ENCODE results near the gene GAPDHS.
A peak's percentile ranks its signal among the peaks of the same experiment; 100 is the strongest.

Gene GAPDHS

GRCh38 chr19:35556846-35557538 lies 23.7 kb downstream of the GAPDHS start:
- no peak for DNase-seq (ENCODE audit: low spot score)

DNA sequence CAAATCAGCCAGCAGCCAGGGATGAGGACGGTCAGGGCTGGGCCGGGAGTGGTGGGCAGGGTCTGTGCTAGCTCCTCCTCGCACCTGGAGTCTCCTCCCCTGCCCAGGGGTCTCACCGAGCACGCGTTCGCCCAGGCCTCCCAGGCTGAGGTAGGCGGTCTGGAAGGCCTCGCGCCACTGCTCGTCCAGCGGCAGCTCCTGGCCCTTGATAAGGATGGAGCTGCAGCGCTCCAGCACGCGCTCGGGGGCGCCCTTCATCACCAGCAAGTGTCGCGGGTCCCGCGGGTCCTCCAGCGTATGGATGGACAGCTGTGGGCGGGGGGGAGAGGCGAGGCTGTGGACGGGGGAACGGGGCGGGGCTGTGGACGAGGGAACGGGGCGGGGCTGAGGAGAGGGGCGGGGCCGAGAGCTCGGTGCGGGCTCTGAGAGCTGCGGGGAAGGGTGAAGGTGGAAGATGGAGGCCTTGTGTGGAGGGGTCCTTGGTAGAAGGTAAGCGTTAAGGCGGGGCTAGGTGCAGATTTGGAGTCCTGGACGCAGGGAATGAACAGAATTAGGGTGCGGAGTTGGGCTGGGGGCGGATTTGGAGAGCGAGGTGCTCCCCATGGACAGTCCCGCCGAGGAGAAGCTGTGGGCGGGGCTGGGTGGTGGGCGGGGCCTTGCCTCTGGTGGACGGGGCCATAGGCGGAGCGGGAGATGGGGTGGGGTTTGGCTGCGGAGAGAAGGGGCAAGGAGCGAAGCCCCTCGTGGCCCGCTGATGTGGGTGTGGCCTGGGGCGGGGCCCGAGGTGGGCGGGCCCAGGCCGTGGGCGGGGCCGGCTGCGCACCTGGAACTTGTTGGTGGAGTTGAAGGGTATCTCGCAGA lies 24.5 kb downstream of the GAPDHS start:
- DNase-seq (ENCODE audit: low spot score) = peak; percentile 78

DNA sequence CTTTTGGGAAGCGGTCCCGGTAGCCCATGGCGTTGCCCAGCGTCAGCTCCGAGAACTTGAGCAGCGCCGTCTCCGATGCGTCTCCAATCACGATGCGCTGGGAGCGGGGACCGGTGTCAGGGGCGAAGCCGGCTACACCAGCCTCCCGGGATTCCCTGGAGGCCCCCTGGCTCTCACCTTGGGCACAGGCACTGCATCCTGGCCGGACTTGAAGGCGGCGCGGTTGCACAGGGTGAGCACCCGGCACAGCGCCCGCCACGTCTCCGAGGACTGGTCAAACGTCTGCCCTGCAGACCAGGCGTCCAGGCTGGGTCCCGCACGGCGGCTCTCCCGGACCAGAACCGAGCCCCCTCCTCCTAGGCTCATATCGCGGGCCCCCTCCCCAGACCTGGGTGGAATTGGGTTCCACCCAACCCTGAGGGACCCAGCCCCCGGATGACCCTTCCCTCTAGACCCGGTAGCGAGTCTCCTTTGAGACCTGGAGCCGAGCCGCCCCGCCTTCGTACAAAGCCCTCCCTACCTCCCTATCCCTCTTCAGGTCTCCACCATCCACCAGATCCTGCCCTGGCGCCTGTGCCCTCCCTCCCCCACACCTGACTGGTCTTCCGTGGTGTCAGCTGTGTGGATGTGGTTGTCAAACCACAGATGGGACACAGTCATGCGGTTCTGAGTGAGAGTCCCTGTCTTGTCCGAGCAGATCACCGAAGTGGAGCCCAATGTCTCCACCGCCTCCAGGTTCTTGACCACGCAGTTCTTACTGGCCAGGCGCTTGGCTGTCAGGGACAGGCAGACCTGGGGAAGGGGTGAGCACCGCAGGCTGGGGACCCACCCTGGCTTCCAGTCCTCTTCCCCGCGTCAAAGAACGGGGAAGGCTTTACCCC lies 25.4 kb downstream of the GAPDHS start:
- DNase-seq (ENCODE audit: low spot score) = no peak

- no peak for DNase-seq (ENCODE audit: low spot score)
Observed at GRCh38 chr19:35559281-35559659, 26.0 kb downstream of the GAPDHS start.

DNA sequence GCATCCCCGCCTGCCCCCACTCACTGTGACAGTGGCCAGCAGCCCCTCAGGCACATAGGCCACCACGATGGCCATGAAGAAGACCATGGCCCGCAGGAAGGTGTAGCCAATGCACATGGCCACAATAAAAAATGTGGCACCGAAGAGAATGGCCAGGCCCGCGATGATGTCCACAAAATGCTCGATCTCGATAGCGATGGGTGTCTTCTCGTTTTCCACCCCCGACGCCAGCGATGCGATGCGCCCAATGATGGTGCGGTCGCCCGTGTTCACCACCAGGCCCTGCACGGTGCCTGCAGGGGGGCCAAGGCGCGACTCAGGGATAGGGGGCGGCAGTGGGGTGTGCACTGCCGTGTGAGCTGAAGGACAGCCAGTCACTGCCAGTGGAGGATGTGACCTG lies 26.5 kb downstream of the GAPDHS start:
- no peak for DNase-seq (ENCODE audit: low spot score)

- no peak for DNase-seq (ENCODE audit: low spot score)
Observed at GRCh38 chr19:35560271-35560670, 27.0 kb downstream of the GAPDHS start.

GRCh38 chr19:35560677-35561076 lies 27.4 kb downstream of the GAPDHS start:
- DNase-seq (ENCODE audit: low spot score) = no peak

DNA sequence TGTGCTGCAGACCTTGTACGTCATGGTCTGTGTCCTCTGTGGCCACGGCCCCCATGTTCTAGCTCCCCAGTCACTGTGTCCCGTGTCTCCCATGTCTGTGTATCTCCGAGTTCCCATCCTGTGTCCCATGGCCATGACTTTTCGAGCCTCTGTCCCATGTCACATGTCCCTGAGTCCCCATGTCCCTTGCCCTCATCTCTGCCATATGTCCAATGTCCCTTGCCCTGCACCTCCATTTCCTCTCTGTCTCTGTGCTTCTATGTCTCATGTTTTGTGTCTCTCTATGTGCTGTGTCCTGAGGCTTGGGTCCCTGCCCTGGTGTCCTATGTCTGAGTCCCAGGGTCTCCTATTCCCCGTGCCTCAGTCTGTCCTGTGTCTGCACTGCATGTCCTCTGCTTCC lies 28.2 kb downstream of the GAPDHS start:
- DNase-seq (ENCODE audit: low spot score) = no peak

- no peak for DNase-seq (ENCODE audit: low spot score)
Observed at GRCh38 chr19:35562336-35562735, 29.1 kb downstream of the GAPDHS start.

- DNase-seq (ENCODE audit: low spot score) = no peak
Observed at GRCh38 chr19:35562776-35563175, 29.5 kb downstream of the GAPDHS start.

DNA sequence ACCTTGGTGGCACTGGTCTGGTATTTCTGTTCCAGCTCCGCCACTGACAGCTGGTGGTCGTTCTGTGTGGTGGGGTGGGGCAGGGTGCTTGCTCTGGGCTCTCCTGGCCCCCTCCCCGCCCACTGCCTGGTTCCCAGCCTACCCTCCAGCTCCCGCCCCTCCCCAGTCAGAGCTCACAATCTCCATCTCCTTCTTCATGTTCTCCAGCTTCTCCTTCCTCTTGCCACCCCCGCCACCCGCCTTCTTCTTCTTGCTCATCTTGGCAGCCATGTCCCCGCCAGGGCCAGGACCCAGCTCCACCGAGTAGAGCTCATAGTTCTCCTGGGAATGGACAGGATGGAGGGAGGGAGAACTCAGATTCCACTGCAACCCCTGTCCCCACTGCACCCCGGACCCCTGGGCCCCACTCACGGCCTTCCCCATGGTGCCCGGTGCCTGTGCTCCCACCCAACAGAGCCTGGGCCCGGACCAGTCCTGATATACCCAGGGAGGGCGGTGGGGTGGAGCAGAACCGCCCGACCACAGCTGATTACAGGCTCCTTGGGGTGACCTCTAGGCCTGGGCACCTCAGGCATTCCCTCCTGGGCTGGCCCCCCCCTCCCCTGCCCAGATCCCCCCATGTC lies 30.1 kb downstream of the GAPDHS start, which contains the start of gene ATP4A:
ATP4A (minus strand) TSS at position 452 of the 623 bp plus-strand sequence; CDS start at position 423, 29 bp downstream.
- no peak for DNase-seq (ENCODE audit: low spot score)

- no peak for DNase-seq (ENCODE audit: low spot score)
Observed at GRCh38 chr19:35565016-35565856, 32.0 kb downstream of the GAPDHS start.

DNA sequence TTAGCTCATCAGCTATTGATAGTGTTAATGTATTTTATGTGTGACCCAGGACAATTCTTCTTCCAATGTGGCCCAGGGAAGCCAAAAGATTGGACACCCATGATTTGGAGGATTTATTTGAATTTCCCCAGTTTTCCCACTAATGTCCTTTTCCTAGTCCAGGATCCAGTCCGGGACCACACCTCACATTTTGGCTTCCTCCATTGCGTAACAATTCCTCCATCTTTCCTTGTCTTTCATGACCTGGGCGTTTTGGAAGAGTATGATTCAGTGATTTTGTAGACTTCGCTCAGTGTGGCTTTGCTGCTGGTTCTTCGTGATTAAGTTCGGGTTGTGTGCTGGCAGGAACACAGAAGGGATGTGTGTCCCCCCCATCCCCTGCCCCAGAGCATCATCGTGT lies 33.5 kb downstream of the GAPDHS start:
- no peak for DNase-seq (ENCODE audit: low spot score)

DNA sequence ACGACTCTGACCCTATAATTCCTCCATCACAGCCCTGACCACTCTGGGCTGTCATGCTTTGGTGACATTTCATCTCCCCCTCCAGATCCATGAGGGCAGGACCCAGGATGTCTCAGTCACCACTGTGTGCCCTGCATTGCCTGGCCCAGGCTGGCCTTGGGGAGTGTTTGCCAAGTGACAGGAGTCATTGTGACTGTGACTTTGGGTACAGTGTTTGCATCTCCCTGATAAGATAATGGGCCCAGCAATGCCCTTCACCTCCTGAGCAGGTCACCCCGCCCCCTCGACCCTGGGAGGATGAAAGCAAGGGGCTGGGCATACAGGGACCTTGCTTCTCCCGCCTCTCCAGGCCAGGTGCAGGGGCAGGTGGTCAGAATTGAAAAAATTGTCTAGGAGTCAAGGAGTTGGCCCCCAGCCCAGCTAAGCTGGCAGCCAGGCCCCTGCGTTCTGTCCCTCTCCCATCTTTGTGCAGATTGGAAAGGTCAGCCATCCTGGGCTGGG lies 36.1 kb downstream of the GAPDHS start:
- no peak for DNase-seq (ENCODE audit: low spot score)

DNA sequence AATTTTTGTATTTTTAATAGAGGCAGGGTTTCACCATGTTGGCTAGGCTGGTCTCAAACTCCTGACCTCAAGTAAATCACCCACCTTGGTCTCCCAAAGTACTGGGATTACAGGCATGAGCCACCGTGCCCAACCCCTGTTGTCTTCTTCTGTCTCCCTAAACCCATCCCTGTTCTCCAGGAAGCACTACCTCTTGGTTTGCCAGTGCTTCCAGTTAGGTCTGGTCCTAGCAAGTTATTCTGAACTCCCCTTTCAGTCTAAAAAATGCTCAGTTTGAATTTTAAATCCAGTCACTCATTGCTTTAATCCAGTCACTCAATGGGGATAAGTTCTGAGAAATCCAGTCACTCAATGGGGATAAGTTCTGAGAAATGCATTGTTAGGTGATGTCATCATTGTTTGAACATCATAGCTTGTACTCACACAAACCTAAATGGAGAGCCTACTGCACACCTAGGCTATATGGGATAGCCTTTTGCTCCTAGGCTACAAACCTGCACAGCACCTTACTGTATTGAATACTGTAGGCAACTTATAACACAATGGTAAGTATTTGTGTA lies 38.2 kb downstream of the GAPDHS start:
- DNase-seq (ENCODE audit: low spot score) = no peak

- no peak for DNase-seq (ENCODE audit: low spot score)
Observed at GRCh38 chr19:35577918-35578317, 44.7 kb downstream of the GAPDHS start.

- DNase-seq (ENCODE audit: low spot score) = no peak
Observed at GRCh38 chr19:35578707-35579106, 45.5 kb downstream of the GAPDHS start.

DNA sequence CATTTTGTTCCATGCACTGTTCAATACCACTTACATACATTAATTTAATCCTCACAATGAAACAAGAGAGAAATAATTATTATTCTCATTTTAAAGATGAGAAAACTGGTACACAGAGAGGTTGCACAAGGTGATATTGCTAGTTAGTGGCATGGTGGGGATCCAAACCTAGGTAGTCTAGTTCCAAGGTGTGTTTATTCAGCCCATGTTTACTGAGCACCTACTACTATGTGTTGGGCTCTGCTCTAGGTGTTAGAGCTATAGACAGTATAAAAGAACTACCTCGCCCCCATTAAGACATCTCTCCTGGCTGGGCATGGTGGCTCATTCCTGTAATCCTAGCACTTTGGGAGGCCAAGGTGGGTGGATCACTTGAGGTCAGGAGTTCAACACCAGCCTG lies 49.5 kb downstream of the GAPDHS start:
- DNase-seq (ENCODE audit: low spot score) = no peak

GRCh38 chr19:35585848-35586247 lies 52.6 kb downstream of the GAPDHS start, which contains the start of gene PMIS2:
Gene PMIS2 (plus strand): TSS chr19:35586173. CDS start chr19:35586260, 87 bp downstream.
- peak; percentile 33 for DNase-seq (ENCODE audit: low spot score)

DNA sequence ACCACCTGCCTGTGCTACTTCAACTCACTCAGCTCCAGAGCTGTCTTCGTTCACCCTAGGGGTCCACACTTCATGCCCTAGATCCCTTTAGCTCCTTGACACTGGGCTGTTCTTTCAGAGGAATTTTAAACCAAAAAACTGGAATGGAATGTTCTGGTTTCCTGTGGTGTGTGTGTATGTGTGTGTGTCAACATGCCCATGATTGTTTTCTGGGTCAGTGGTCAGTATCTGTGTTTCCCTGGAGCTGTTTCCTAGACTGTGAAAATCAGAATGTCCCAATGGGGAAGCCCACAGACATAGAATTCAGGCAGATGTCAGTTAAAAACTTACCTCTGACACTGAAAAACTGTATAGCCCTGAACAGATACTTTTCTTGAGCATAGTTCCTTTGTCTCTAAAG lies 54.1 kb downstream of the GAPDHS start:
- DNase-seq (ENCODE audit: low spot score) = no peak

All from SK-N-DZ (cell line).